Lower lobe of right lung (tissue), 2 donors: ENCODE data around the gene ITGAE. TPM values are rescaled to one million over a fixed set of nuclear protein-coding genes. Genes with fewer than 3 reads are reported as not detected.
"Not testable (repeated sequence)": the region's sequence is repeated elsewhere in the genome, so short reads cannot be mapped to it uniquely, and the experiment has no call there.

Experiments used
- ATAC-seq, 2 donors: fragments of 200-7000 bp; cut with Tn5 transposase; one replicate each; pipeline ENCODE4 v1.9.1; 2020 to 2022; ENCODE audit warnings: mild to moderate bottlenecking in 2 of 2, moderate library complexity in 2 of 2
- DNase-seq: peaks from one replicate; pipeline ENCODE4 v3.0.0-alpha.2; 2020
- H3K27ac ChIP-seq: fragments of 200-600 bp; one replicate; pipeline ENCODE4 v1.8.0; 2022
- H3K27me3 ChIP-seq: fragments of 200-600 bp; one replicate; pipeline ENCODE4 v1.8.0; 2022; ENCODE audit warnings: low read depth
- H3K36me3 ChIP-seq: fragments of 200-600 bp; one replicate; pipeline ENCODE4 v1.8.0; 2022; ENCODE audit warnings: mild to moderate bottlenecking
- H3K4me1 ChIP-seq: fragments of 200-600 bp; one replicate; pipeline ENCODE4 v1.8.0; 2022
- H3K4me3 ChIP-seq: fragments of 200-600 bp; one replicate; pipeline ENCODE4 v1.8.0; 2022; ENCODE audit warnings: mild to moderate bottlenecking
- H3K9me3 ChIP-seq: fragments of 200-600 bp; one replicate; pipeline ENCODE4 v1.8.0; 2022
- intact Hi-C: fragments of 100-400 bp; cut with DNase I; formaldehyde crosslinking; loops from one replicate; pipeline ENCODE4 v1.11.0; 2022
- total RNA-seq: library from RNA; stranded (reverse); fragmentation: NEBNext Ultra II Directional; extraction: Animal tissue kit (Norgen Biotek cat#: 25700); gene quantifications from one replicate; pipeline ENCODE4 v1.2.1, GENCODE V29; 2021
- TF ChIP-seq, protein P1 (sequence below): fragments of 200-600 bp; IDR thresholded peaks from one replicate; pipeline ENCODE4 v1.8.0; 2022; ENCODE audit warnings: antibody characterized with exemption, mild to moderate bottlenecking
- donor health status: DM: no; HTN: yes; CAD: no; lungs with severe emphysema.

The ITGAE gene
- total RNA-seq, 1 donor from 2014 or later = 35.4 TPM

DNA sequence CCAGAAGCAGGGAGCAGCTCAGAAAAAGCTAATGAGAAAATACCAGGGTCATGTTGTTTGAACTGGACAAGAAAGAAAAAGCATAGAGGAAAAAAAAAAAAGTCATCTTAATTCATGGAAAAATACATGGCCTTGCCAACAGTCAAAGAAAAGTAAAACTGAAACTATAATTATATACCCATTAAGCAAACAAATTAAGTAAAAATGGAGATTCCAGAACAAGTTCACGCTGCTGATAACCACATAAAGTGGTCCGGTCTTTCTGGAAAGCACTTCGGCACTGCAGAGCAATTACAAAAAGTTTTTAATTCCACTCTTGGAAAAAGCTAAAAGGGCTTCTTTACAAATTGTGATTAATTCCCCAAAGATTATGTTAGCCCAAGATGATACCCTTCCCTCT, 92.6 kb downstream of the ITGAE start:
- H3K27me3 ChIP-seq = no peaks in the 10 kb centered on the region
- H3K4me1 ChIP-seq = no peaks in the 10 kb centered on the region
- DNase-seq = no peak
- no peaks in the 10 kb centered on the region for H3K9me3 ChIP-seq
- intact Hi-C loops = no loop called here
- peaks cover 10% of the 10 kb centered on the region for H3K36me3 ChIP-seq
- H3K27ac ChIP-seq = no peak overlapping the region
- H3K4me3 ChIP-seq = no peak overlapping the region
- TF ChIP-seq, protein P1, sequence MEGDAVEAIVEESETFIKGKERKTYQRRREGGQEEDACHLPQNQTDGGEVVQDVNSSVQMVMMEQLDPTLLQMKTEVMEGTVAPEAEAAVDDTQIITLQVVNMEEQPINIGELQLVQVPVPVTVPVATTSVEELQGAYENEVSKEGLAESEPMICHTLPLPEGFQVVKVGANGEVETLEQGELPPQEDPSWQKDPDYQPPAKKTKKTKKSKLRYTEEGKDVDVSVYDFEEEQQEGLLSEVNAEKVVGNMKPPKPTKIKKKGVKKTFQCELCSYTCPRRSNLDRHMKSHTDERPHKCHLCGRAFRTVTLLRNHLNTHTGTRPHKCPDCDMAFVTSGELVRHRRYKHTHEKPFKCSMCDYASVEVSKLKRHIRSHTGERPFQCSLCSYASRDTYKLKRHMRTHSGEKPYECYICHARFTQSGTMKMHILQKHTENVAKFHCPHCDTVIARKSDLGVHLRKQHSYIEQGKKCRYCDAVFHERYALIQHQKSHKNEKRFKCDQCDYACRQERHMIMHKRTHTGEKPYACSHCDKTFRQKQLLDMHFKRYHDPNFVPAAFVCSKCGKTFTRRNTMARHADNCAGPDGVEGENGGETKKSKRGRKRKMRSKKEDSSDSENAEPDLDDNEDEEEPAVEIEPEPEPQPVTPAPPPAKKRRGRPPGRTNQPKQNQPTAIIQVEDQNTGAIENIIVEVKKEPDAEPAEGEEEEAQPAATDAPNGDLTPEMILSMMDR = no peak
- ATAC-seq = no peak

DNA sequence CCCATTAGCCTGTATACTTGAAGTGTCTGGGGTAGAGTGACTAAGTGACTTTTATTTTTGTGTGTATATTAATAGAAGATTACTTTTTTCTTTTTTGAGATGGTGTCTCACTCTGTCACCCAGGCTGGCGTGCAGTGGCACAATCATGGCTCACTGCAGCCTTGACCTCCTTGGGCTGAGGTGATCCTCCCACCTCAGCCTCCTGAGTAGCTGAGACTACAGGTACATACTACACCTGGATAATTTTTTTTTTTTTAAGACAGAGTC, 95.3 kb downstream of the ITGAE start:
- H3K27ac ChIP-seq, H3K36me3 ChIP-seq, H3K9me3 ChIP-seq, intact Hi-C loops, DNase-seq, H3K4me3 ChIP-seq, H3K4me1 ChIP-seq, H3K27me3 ChIP-seq, ATAC-seq: not testable (repeated sequence)

DNA sequence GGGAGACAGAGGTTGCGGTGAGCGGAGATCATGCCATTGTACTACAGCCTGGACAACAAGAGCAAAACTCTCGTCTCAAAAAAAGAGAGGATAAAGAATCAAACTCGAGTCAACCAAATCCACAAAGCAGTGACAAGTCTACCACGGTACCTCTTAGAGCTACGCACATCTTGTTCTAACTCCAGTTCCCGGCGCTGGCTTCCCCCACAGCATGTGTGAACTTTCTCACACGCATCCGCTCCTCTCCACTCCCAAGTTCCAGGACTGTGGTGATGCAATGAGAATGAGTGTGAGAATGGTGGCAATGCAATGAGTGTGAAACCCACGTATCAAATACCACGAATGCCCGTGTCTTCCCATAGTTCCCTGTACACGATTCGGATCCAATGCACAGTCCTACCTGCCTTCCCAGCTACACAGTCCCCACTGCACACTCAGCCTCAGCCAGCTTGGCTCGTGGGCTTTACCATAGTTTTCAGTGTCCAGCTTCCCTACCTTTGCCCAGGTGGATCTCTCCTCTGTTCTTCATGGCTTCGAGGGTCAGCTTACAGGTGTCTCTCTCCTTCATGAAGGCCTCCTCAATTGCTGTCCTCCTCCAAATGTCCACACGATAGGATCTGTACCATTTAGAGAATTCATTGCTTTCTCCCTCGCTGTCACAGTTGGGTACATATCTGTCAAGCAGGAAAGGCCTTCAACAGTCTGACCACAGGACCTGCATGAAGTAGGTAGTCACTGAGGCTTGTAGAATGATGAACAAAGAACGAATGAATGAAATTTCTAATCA, 95.9 kb downstream of the ITGAE start:
- H3K4me1 ChIP-seq = no peaks in the 10 kb centered on the region
- intact Hi-C loops = no loop called here
- H3K9me3 ChIP-seq = no peaks in the 10 kb centered on the region
- TF ChIP-seq, protein P1 = no peak
- no peaks in the 10 kb centered on the region for H3K36me3 ChIP-seq
- no peak for ATAC-seq
- no peaks in the 10 kb centered on the region for H3K27me3 ChIP-seq
- no peak overlapping the region for H3K4me3 ChIP-seq
- H3K27ac ChIP-seq = no peak overlapping the region
- no peak for DNase-seq

DNA sequence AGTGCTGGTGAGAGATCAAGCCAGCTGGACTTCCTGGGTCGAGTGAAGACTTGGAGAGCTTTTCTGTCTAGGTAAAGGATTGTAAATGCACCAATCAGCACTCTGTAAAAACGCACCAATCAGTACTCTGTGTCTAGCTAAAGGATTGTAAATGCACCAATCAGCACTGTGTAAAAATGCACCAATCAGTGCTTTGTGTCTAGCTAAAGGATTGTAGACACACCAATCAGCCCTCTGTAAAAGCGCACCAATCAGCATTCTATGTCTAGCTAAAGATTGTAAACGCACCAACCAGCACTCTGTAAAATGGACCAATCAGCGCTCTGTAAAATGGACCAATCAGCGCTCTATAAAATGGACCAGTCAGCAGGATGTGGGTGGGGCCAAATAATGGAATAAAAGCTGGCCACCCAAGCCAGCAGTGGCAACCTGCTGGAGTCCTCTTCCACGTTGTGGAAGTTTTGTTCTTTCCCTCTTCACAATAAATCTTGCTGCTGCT, 98.9 kb downstream of the ITGAE start:
- H3K4me1 ChIP-seq, H3K27me3 ChIP-seq, H3K9me3 ChIP-seq, intact Hi-C loops, DNase-seq, H3K36me3 ChIP-seq, ATAC-seq, H3K27ac ChIP-seq, H3K4me3 ChIP-seq: not testable (repeated sequence)

DNA sequence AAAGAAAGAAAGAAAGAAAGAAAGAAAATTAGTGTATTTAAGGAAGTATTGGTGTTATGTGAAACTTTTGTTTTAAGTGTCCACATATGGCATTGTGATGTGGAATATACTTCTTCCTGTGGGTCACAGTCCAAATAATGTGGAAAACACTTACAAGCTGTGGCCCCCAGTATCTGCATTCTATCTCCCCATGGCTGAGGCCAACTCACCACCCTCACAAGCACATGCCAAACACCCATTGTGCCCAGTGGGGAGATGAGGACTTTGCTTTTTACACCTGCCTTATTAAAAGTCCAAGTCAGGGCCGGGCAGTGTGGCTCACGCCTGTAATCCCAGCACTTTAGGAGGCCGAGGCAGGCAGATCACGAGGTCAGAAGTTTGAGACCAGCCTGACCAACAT, 101.0 kb downstream of the ITGAE start:
- no peak for DNase-seq
- Histone ChIP-seq H3K27me3 (peaks cover 28% of the 10 kb centered on the region), H3K36me3 (no peaks in the 10 kb centered on the region), H3K4me1 (peaks cover 17% of the 10 kb centered on the region), H3K27ac (no peak overlapping the region), H3K4me3 (no peak overlapping the region), H3K9me3 (no peaks in the 10 kb centered on the region)
- ATAC-seq = no peak
- TF ChIP-seq, protein P1 = no peak
- intact Hi-C loops = no loop called here

DNA sequence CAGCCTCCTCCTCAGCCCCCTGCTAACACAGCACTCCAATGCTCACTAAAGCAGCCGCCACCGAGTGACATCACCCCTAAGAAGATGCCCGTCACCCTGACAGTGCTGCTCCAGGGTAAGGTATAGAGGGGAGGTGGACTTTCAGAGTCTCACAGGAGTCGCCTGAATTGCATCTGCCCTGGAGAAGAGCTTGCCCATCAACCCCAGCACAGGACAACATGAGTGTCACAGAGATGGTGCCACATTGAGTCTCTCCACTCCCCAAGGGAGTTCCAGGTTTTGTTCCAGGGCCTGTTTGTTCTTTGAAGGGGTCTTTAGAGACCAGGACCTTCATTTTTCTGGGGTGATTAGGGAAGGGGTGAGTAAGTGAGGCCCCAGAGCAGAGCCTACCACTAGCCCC, 102.8 kb downstream of the ITGAE start:
- ATAC-seq = no peak
- Histone ChIP-seq H3K9me3 (no peaks in the 10 kb centered on the region), H3K36me3 (no peaks in the 10 kb centered on the region), H3K27ac (no peak overlapping the region), H3K4me1 (peaks cover 17% of the 10 kb centered on the region), H3K4me3 (no peak overlapping the region), H3K27me3 (peaks cover 46% of the 10 kb centered on the region)
- TF ChIP-seq, protein P1 = no peak
- intact Hi-C loops = no loop called here
- no peak for DNase-seq
